Sigmoid colon (tissue), 7 donors: ENCODE results near the gene SLC6A3. TPM values are rescaled to one million over a fixed set of nuclear protein-coding genes. Genes with fewer than 3 reads are reported as not detected.
A peak's percentile ranks its signal among the peaks of the same experiment; 100 is the strongest.

Experiments used
- DNase-seq: peaks from one replicate; pipeline ENCODE4 v3.0.0-alpha.2; 2019
- H3K27ac ChIP-seq, 4 donors: fragments of 200-600 bp; sonication (generic); one replicate each; pipeline ENCODE4 v1.5.1; 2016 to 2019; ENCODE audit warnings: mild to moderate bottlenecking in 1 of 4
- H3K27me3 ChIP-seq, 3 donors: fragments of 200-600 bp; sonication (generic); one replicate each; pipeline ENCODE4 v1.5.1; 2019; ENCODE audit warnings: mild to moderate bottlenecking in 1 of 3
- H3K36me3 ChIP-seq, 4 donors: fragments of 200-600 bp; sonication (generic); one replicate each; pipeline ENCODE4 v1.5.1; 2016 to 2019
- H3K4me1 ChIP-seq, 4 donors: fragments of 200-600 bp; sonication (generic); one replicate each; pipeline ENCODE4 v1.5.1; 2017 to 2019
- H3K4me3 ChIP-seq, 4 donors: fragments of 200-600 bp; sonication (generic); one replicate each; pipeline ENCODE4 v1.5.1; 2017 to 2019; ENCODE audit warnings: mild to moderate bottlenecking in 2 of 4, moderate library complexity in 1 of 4
- H3K9me3 ChIP-seq, 4 donors: fragments of 200-600 bp in 3 of 4; sonication (generic) in 3 of 4; one replicate each; pipeline versions ENCODE4 v1.5.1 to v1.6.1; 2013 to 2019
- CTCF ChIP-seq, 4 experiments: fragments of 450-650 bp in 3 of 4; fragments of 200-600 bp in 1 of 4; IDR thresholded peaks; one replicate each; pipeline ENCODE4 v1.5.1; 2016 to 2019; ENCODE audit warnings: antibody characterized with exemption in 4 of 4, mild to moderate bottlenecking in 3 of 4, moderate library complexity in 2 of 4
- EP300 ChIP-seq, 4 donors: sonication (generic); formaldehyde crosslinking; IDR thresholded peaks; one replicate each; pipeline ENCODE4 v1.6.1; 2017; ENCODE audit warnings: antibody characterized with exemption in 4 of 4
- POLR2A ChIP-seq, 2 donors: fragments of 450-650 bp; IDR thresholded peaks; one replicate each; pipeline ENCODE4 v1.6.1; 2016; ENCODE audit warnings: antibody characterized with exemption in 2 of 2, mild to moderate bottlenecking in 2 of 2, moderate library complexity in 2 of 2
- POLR2AphosphoS5 ChIP-seq, 4 donors: sonication (generic); formaldehyde crosslinking; IDR thresholded peaks; one replicate each; pipeline ENCODE4 v1.6.1; 2017; ENCODE audit warnings: antibody characterized with exemption in 4 of 4
- WGBS, 2 donors: extraction: QIAGEN DNeasy Blood & Tissue Kit; methylation state at CpG; one replicate each; pipeline ENCODE4 v1.1.7; 2013; 5-methylcytosine and 5-hydroxymethylcytosine counted together
- intact Hi-C: fragments of 100-400 bp; cut with DNase I; formaldehyde crosslinking; loops from one replicate; pipeline ENCODE4 v1.15.1; 2023
- polyA plus RNA-seq, 3 donors: library from polyadenylated mRNA; stranded (reverse); fragments of 200-250 nt; gene quantifications; one replicate each; pipeline ENCODE4 v1.2.3, GENCODE V29; 2013
- total RNA-seq, 4 donors: library from RNA; depleted of rRNA; stranded (reverse); fragments of >200 nt; gene quantifications; one replicate each; pipeline ENCODE4 v1.1.0, GENCODE V29; 2016
- donor health status: healthy with polysubstance abuse.
- donor health status: Bipolar disorder and iron deficiency.
- donor health status: healthy.

SLC6A3 gene
- total and polyA plus RNA-seq, 7 donors: 0.06 TPM; not detected in 6

GRCh38 chr5:1431021-1431811 lies 14.0 kb downstream of the SLC6A3 start:
- Histone ChIP-seq H3K4me1 (no peaks in the 10 kb centered on the region), H3K27ac (no peak overlapping the region), H3K27me3 (no peaks in the 10 kb centered on the region), H3K36me3 (no peaks in the 10 kb centered on the region), H3K9me3 (peaks cover 10 to 27% (median 14%) of the 10 kb centered on the region in 4 donors), H3K4me3 (no peak overlapping the region)
- peak; percentile 60 for DNase-seq
- intact Hi-C loops: no loop called here
- WGBS, 2 donors: 90 to 91% methylated on average over 33 of the region's 33 CpGs
- TF ChIP-seq EP300 (IDR thresholded peaks at IDR 0.05) (no peak), CTCF (IDR thresholded peaks at IDR 0.05) (no peak), POLR2A (IDR thresholded peaks at IDR 0.05) (no peak), POLR2AphosphoS5 (IDR thresholded peaks at IDR 0.05) (no peak)

GRCh38 chr5:1430121-1430795 lies 15.0 kb downstream of the SLC6A3 start:
- H3K36me3 ChIP-seq: no peaks in the 10 kb centered on the region
- H3K27ac ChIP-seq: no peak overlapping the region
- TF ChIP-seq EP300 (IDR thresholded peaks at IDR 0.05) (no peak), CTCF (IDR thresholded peaks at IDR 0.05) (no peak), POLR2AphosphoS5 (IDR thresholded peaks at IDR 0.05) (no peak), POLR2A (IDR thresholded peaks at IDR 0.05) (no peak)
- DNase-seq: peak; percentile 48
- H3K4me3 ChIP-seq: no peak overlapping the region
- peaks cover 10 to 34% (median 14%) of the 10 kb centered on the region in 4 donors for H3K9me3 ChIP-seq
- intact Hi-C loops: no loop called here
- 85 to 89% methylated on average over 26 of the region's 26 CpGs for WGBS, 2 donors
- H3K4me1 ChIP-seq: no peaks in the 10 kb centered on the region
- H3K27me3 ChIP-seq: no peaks in the 10 kb centered on the region

DNA sequence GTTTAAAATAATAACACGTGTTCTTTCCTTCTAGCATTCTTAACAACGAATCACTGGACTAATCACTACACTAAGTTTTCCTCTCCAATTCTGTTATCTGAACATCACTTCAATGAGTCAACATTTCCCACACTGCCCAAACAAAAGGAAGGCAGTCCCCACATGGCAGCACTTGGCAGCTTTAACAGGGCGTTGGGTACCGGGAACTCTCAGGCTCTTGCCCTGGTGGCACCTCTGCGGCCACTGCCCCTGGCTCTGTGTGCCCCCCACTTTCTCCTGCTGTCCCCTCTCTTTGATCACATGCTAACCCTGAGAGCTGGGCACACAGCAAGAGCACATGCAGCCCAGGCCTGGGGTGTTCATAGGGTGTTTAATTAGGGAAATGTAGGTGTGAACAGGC lies 15.7 kb downstream of the SLC6A3 start:
- H3K4me1 ChIP-seq: no peaks in the 10 kb centered on the region
- no peaks in the 10 kb centered on the region for H3K27me3 ChIP-seq
- no peak for TF ChIP-seq POLR2A (IDR thresholded peaks at IDR 0.05)
- no peak for TF ChIP-seq CTCF (IDR thresholded peaks at IDR 0.05)
- no peak for TF ChIP-seq EP300 (IDR thresholded peaks at IDR 0.05)
- no peak for TF ChIP-seq POLR2AphosphoS5 (IDR thresholded peaks at IDR 0.05)
- no peak overlapping the region for H3K27ac ChIP-seq
- peak; percentile 9 for DNase-seq
- H3K4me3 ChIP-seq: no peak overlapping the region
- 90 to 93% methylated on average over 5 of the region's 5 CpGs for WGBS, 2 donors
- peaks cover 10 to 34% (median 14%) of the 10 kb centered on the region in 4 donors for H3K9me3 ChIP-seq
- no peaks in the 10 kb centered on the region for H3K36me3 ChIP-seq
- intact Hi-C loops: no loop called here

- Histone ChIP-seq H3K4me3 (no peak overlapping the region), H3K9me3 (peaks cover 10 to 34% (median 14%) of the 10 kb centered on the region in 4 donors), H3K27me3 (no peaks in the 10 kb centered on the region), H3K27ac (no peak overlapping the region), H3K4me1 (no peaks in the 10 kb centered on the region), H3K36me3 (no peaks in the 10 kb centered on the region)
- peak; percentile 43 for DNase-seq
- WGBS, 2 donors: 86 to 88% methylated on average over 7 of the region's 7 CpGs
- intact Hi-C loops: no loop called here
- TF ChIP-seq EP300 (IDR thresholded peaks at IDR 0.05) (no peak), CTCF (IDR thresholded peaks at IDR 0.05) (no peak), POLR2AphosphoS5 (IDR thresholded peaks at IDR 0.05) (no peak), POLR2A (IDR thresholded peaks at IDR 0.05) (no peak)
These were observed 16.2 kb downstream of the SLC6A3 start for GRCh38 chr5:1429066-1429465.
